Activated naive CD8-positive, alpha-beta T cell treated with anti-CD3 and anti-CD28 coated beads, Interleukin-2, amount 50 U/mL, for 16 hours (primary cell): ENCODE data around the gene ARRDC3.
"Not testable (repeated sequence)": the region's sequence is repeated elsewhere in the genome, so short reads cannot be mapped to it uniquely, and the experiment has no call there.

Experiments
- DNase-seq: peaks from one replicate; pipeline ENCODE4 v3.0.0-alpha.2; 2020; ENCODE audit warnings: low read depth, low spot score

The ARRDC3 gene

GRCh38 chr5:91359962-91360609 is 23.0 kb downstream of the ARRDC3 start:
- no peak for DNase-seq

- DNase-seq, result no peak
Observed at GRCh38 chr5:91357806-91358205, 25.3 kb downstream of the ARRDC3 start.

GRCh38 chr5:91357012-91357634 is 26.0 kb downstream of the ARRDC3 start:
- DNase-seq, result no peak

GRCh38 chr5:91354867-91355266 is 28.2 kb downstream of the ARRDC3 start:
- not testable (repeated sequence) for DNase-seq

- no peak for DNase-seq
Observed at GRCh38 chr5:91352831-91353695, 30.1 kb downstream of the ARRDC3 start.

- DNase-seq, result no peak
Observed at GRCh38 chr5:91345461-91345860, 37.7 kb downstream of the ARRDC3 start.

- DNase-seq, result not testable (repeated sequence)
Observed at GRCh38 chr5:91344661-91345200, 38.4 kb downstream of the ARRDC3 start.

GRCh38 chr5:91343916-91344315 is 39.2 kb downstream of the ARRDC3 start:
- DNase-seq, result no peak

- DNase-seq, result not testable (repeated sequence)
Observed at GRCh38 chr5:91342931-91343330, 40.2 kb downstream of the ARRDC3 start.

GRCh38 chr5:91341154-91341553 is 42.0 kb downstream of the ARRDC3 start:
- DNase-seq, result no peak

GRCh38 chr5:91340532-91340931 is 42.6 kb downstream of the ARRDC3 start:
- DNase-seq, result no peak

GRCh38 chr5:91339063-91339705 is 43.9 kb downstream of the ARRDC3 start:
- no peak for DNase-seq

- no peak for DNase-seq
Observed at GRCh38 chr5:91332267-91333045, 50.7 kb downstream of the ARRDC3 start.

GRCh38 chr5:91331705-91332104 is 51.4 kb downstream of the ARRDC3 start:
- no peak for DNase-seq

- no peak for DNase-seq
Observed at GRCh38 chr5:91329283-91329682, 53.8 kb downstream of the ARRDC3 start.

- no peak for DNase-seq
Observed at GRCh38 chr5:91328743-91329142, 54.4 kb downstream of the ARRDC3 start.

- DNase-seq, result not testable (repeated sequence)
Observed at GRCh38 chr5:91322981-91323380, 60.1 kb downstream of the ARRDC3 start.

- no peak for DNase-seq
Observed at GRCh38 chr5:91319667-91320066, 63.5 kb downstream of the ARRDC3 start.

GRCh38 chr5:91318724-91319123 is 64.4 kb downstream of the ARRDC3 start:
- DNase-seq, result no peak
